GM21723 (cell line): ENCODE data around the gene ACACB.

Source experiments
- ATAC-seq: cut with Tn5 transposase; IDR thresholded peaks from one replicate; pipeline ENCODE4 v1.9.1; 2021; ENCODE audit warnings: mild to moderate bottlenecking, moderate library complexity; ENCODE audit not compliant: unreplicated experiment

The ACACB gene

DNA sequence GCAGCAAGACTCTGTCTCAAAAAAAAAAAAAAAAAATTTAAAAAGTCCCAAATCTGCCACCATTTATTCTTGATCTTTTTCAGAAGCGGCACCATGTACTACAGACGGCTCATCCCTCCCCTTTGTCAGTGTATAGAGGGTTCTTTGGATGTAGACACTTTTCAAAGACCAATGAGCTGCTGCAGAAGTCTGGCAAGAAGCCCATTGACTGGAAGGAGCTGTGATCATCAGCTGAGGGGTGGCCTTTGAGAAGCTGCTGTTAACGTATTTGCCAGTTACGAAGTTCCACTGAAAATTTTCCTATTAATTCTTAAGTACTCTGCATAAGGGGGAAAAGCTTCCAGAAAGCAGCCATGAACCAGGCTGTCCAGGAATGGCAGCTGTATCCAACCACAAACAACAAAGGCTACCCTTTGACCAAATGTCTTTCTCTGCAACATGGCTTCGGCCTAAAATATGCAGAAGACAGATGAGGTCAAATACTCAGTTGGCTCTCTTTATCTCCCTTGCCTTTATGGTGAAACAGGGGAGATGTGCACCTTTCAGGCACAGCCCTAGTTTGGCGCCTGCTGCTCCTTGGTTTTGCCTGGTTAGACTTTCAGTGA lies 6.5 kb upstream of the ACACB start:
- no peak for ATAC-seq

DNA sequence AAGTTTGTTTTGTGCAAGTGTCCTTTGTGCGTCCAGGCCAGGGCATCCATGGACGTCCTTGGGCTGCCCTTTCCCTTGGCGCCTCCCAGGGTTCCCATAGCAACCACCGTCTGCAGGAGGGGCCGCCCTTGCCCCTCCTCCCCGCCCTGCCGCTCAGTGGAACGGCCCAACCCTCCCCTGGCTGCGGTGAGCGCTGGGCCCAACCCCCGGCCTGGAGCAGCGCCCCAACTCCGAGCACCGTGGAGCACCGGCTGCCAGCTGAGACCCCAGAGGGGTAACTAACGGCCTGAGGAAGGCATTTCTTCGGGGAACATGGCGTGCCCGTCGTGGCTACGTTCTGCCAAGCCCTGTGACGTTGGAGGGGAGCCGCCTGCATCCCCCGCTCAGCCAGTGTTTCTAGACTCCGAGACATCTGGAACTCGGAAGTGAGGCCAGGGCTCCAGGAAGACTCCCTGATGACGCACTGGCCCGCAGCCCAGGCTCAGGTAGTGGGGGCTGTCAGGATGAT lies 5.3 kb upstream of the ACACB start:
- ATAC-seq: peak; percentile 83

DNA sequence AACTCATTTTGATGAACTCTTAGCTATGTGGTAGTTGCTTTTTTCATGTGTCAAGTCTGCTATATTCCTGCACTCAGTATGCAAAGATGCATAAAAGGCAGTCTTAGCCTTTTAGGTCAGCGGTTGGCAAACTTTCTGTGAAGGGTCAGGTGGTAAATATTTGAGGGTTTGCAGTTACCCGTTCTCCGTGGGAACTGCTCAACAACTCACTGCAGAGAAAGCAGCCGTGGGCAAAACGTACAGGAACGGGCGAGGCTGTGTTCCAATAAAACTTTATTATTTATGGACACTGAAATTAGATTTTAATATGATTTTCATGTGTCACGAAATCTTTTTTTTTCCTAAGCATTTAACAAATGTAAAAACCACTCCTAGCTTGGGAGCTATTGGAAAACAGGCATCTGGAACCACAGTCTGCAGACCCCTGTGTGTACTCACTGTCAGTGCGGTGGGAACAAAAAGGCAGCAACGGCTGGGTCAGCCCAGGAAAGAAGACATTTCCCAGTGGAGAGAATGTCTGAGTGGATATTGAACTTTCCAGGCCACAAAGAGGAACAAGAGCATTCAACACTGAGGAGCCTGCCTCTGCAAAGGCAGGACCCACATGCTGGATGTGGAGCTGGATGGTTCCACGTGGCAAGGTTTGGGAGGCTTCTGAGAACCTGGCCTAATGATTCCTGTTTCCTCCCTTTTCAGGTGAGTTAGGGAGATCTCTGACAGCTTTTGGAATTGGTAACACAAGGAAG lies 3.5 kb upstream of the ACACB start:
- no peak for ATAC-seq

DNA sequence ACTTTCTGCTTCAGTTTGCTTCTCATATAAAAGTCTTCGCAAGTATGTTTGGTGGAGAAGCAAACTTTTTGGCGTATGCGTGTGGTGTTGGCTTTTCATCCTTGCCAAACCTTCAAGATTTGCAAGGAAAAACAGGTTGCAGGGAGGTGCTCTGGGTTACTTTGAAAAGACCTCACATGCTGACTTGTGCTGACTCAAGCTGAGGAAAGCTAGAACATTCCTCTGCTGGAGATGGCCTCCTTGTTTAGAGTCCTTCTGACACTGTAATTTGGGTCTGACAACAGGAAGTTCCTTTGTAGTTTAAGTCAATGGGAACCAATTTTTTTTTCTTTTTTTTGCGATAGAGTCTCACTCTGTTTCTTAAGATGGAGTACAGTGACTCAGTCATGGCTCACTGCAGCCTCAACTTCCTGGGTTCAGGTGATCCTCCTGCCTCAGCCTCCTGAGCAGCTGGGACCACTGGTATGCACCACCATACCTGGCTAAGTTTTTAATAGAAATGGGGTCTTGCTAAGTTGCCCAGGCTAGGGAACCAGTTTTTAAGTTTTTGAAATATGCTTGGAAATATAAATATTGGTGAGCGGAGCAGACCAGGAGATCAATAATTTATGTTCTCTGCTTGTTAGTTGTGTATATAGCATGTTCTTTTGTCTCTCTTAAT lies 2.6 kb upstream of the ACACB start:
- no peak for ATAC-seq

DNA sequence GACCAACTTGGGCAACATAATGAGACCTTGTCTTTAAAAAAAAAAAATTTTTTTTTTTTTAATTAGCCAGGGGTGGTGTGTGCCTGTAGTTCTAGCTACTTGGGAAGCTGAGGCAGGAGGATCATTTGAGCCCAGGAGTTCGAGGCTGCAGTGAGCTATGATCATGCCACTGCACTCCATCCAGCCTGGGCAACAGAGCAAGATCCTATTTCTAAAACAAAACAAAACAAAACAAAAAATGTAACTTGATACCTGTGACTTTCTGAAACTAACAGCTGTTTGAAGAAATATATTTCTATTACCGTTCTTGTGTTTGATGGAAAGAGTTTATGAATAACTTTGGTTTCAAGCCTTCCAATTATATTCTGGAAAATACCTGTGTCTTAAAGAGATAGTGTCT lies 1.7 kb upstream of the ACACB start:
- no peak for ATAC-seq

DNA sequence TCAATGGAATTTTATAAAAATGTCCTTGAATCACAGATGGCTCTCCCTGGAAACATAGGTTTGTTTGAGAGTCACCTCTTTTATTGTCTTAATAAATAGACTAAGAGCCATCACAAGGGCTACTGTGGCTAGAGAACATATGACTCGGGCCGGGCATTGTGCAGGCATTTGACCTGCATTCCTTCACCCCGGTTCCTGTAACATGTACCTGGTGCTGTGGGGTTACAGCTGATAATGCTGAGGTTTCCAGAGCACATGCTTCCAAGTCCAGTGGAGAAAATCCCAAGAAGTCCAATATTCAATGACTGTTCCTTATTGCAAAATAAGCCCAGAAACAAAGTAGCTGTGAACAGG lies 1.0 kb upstream of the ACACB start:
- no peak for ATAC-seq

DNA sequence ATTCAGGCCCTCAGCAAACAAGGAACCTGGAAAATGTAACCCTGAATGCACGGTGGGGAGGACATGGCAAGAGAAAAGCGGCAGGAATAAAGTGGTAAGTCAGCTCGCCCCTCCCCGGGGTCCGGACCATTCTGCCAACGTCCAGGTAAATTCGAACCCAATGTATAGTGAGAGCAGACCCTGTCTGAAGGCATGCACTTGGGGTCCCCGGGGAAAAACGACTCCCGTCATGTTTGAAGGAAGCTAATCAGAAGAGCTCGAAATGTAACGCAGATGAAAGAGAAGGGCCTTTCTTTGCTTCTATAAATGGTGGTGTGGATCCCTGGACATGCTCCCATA lies 193 bp downstream of the ACACB start:
- ATAC-seq: no peak

DNA sequence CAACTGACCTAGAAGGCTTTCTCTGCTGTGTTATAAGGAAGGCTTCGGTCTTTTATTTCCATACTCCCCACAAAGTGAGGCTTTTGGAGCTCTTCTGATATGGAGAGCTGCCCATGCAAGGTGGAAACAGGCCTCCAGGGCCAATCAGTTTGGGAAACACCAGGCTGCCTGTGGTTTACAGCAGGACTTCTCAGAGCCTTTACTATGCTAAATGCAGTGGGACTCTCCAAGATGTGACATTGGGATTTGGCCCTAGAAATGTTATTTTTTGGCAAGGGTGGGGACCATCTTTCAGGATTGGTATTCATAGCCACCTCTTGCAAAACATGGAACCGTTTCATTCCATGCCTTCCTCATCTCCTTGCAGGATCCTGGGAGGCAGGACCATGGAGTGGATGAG lies 3.7 kb downstream of the ACACB start:
- no peak for ATAC-seq

DNA sequence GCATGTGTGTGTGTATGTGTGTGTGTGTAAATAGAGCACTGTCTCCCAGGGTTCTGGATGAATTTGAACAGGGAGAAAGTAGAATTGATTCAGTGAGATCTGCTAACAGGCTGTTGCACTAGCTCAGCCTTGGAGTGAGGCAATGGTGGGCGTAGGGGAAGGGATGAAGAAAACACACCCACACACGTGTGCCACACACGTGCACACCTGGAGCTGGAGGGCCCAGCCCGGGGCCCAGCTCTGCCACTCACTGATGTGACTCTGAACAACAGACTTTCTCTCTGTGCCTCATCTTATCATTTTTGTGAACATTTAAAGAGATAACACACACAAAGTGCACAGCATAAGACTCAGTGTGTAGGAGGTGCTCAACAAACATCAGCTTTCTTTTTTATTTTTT lies 4.2 kb downstream of the ACACB start:
- ATAC-seq: no peak

DNA sequence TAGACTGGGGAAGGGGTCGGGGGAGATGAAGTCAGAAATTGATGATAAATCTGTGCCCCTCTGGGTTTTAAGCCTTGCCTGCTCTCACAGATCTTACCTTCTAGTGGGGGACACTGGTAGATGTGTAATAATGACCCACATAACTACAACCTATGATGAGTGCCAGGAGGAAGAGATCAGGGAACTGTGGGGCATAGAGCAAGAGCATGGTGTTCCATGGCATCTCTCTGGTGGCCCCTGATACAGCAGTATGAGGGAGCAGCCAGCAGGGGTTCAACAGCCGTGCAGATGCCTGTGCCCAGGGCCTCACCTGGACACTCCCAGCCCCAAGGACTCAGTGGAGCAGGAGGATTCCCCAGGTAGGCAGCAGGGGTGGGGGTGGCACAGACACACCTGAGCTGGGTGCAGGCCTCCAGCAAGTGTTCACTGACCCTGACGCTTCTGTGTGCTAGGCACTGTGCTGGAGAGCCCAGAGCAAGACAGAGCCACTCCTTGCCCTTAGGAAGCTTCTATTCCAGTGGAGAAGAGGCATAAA lies 5.0 kb downstream of the ACACB start:
- no peak for ATAC-seq

DNA sequence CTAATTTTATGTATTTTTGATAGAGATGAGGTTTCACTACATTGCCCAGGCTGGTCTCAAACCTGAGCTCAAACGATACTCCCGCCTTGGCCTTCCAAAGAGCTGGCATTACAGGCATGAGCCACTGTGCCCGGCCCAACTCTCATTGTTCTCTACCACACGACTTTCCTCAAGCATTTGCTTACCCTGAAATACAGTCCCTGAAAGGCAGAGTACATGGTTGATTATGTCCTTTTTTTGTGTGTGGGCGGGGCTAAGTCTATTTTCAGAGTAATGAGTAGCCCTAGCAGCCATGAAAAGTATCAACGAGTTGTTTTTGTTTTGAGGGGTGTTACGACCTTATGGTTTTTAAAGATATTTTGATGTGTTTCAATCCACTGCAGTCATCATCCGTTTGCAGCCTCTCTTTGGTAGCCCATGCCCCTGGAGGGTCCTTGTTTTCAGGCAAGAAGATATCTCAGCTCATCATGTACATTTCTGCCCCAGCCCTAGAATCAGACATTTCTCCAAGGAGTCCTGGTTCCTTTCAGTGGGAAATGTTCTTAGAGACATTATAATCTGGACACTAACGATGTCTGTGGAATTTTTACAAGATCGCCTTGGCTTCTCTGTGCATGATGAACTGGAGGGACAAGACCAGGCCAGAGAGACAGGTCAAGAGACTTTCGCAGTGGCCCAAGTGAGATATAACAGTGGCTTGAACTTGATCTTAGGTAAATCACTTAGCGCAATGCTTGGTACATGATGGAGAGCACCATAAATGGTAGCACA lies 8.7 kb downstream of the ACACB start:
- ATAC-seq: no peak

DNA sequence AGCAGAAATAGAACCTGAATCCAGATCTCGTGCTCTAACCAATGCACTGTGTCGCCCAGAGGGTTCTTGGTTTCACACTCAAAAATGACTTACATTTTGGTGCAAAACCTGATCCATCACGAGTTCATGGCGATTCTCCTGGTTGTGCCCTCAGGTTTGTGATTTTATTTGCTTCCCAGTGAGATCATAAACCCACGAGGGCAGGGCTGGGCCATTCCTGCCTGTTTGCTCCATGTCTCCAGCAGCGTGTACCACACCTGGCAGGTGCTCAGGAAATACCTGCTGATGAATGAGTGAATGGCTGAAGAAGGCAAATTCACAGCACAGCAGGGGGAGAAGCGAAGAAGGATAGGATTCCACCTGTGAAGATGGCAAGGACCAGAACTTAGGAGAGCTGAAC lies 9.4 kb downstream of the ACACB start:
- ATAC-seq: no peak

DNA sequence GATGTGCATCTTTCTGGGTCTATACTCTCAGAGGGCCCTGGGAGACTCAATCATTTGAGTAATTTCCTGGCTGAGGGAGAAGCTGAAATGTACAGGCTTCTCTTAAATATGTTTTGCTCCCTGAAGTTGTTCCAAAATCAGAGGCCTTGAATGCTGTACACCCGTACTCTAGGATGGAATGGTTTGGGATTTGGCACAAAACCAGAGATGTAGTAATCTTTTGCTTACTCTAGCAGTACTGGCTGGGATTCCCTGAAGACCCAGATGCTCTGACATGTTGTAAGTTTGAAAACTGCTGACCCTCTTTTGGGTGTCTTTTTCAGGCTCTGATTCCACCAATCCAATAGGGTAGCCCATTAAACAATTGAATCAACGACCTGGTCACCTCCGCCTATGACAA lies 10.4 kb downstream of the ACACB start:
- no peak for ATAC-seq

DNA sequence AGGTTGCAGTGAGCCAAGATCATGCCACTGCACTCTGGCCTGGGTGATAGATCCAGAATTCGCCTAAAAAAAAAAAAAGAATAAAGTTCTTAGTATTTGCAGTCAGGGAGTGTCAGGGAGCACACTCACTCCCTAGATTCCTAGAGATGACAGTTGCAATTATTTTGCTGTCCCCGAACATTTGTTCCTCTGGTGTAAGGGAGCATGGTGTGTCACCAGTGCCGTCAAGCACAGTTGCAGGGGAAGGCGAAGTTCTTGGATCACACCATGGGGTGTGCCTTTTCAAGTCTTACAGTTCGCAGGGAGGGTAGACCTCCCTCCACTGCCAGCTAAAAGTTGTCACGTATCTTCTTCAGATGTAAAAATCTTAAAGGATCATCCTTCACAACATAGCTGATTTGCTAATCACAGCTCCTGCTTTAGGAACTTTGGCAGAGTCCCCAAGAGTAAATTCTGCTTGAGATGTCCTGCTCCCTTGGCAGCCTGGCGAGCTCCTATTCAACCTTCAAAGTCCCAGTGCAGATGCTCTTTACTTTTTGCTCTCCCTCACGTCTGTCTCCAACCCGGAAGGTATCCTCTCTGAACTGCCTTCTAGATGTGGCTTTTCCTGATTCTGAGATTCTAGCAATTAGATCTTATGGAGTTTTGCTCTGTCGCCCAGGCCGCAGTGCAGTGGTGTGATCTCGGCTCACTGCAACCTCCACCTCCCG lies 11.3 kb downstream of the ACACB start:
- ATAC-seq: no peak

DNA sequence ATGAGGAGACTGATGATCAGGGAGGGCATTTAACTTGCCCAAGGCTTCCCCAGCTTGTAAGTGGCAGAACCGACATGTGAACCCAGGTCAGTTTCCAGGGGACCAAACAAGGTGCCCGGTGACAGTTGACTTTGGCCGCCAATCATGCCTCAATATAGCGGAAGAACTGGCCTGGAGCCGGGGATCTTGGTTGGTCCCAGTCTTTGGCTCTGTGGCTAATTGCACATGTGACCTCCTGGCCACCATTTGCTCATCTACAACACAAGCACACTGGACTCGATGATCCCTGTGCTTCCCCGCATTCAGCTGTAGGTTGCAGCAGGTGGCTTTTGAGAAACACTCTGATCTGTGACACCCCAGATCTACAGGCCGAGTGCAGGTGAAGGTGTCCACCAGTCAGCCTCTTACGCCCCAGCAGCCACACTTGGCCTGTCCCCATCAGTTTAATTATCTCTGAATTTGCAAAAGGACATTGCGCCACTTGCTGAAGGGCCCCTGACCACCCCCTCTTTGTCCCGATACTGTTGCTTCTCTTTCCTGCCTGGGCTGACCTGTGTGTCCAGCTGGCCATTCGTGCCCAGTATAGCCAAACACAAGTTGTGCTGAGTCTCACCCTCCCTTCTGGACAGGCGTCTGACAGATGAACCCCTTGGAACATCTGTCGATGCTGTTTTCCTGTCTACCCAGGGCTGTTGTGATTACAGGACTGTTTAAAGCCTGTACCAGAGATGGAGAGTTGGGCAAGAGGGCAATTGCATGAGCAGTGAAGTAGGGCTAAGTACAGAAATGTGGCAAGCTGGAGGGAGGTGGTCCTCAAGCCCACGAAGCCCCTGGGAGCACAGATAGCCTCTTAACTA lies 14.1 kb downstream of the ACACB start:
- no peak for ATAC-seq

DNA sequence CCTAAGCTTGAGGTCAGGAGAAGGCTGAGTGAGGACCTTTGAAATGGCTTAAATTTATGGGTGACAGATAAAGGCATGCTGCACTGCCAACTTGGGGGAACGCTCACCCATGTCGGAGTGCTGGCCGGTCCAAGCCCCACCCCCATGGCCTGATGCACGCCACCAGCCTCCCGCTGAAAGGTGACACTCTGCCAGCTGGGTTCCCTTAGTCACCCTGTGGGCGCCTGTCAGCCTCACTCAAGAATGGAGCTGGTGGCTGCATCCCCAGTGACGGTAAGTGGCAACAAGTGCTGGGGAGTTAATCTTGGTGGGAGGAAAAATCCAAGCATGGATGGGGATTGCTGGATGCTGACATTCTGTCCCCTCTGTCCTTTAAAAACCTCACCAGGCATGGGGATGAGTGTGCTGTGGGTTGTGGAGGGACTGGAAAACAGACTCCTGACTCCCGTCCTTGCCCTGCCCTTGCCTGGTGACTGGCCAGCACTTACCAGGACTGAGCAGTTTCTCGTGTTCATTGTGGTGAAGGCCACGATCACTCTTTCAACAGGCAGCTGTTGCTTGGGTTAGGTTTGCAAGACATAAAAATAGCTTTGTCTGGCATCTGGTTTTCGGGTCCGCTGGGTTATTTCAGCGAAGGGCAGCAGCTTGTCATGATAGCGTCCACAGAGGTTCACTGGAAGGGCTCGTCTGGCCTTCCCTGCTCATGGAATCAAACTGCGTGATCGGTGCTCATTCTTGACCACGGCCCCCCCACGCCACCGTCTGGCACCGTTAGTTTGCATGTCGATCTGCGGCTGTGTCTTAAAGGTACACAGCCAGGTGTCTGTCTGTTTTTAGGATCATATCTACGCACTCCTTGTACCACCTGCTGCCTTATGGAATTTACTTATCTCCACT lies 15.0 kb downstream of the ACACB start:
- ATAC-seq: no peak

DNA sequence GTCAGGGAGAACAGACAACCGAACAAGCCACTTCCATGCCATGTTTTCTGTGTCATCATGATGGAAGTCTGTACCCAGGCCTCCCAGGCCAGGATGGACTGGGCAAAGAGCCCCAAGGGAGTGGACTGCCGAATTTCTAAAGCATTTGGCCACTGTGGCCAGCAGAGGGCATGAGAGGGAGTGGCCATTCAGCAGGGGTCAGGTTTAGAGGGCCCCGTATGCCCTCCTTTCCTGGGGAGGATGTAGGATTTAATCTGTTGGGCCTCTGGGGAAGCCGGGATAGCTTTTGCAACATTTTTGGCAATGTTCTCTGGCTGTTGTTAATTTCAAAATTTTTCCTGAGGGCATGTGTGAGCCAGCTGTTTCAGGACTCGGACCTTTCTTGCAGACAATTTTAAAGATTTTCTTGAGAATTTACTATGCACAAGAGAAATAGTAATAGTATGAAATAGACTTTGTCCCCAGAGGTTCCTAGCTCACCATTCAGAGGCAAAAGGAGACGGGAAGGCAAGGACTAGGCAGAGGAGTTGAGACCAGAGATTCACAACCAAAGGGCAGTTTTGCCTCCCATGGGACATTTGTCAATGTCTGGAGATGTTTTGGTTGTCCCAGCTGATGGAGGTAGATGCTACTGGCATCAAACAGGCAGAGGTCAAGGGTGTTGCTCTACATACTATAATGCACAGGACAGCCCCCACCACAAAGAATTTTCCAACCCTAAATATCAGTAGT lies 18.0 kb downstream of the ACACB start:
- ATAC-seq: no peak

DNA sequence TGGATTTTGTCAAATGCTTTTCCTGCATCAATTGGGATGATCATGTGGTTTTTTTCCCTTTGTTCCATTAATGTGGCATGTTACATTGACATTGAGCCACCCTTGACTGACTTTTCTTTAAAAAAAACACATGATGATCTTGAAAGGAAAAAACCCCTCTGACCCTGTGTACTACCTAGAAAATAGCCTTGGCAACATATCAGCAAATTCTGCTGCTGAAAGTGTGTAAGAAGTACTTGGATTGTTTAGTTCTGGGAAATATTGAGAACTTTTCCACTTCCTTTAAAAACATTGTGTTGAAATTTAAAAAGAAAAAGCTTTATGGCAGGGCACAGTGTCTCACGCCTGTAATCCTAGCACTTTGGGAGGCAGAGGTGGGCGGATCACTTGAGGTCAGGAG lies 20.7 kb downstream of the ACACB start:
- no peak for ATAC-seq
